ENCODE measurements around the gene TBKBP1. TPM values are rescaled to one million over a fixed set of nuclear protein-coding genes. Genes with fewer than 3 reads are reported as not detected.

The TBKBP1 gene
- total and polyA plus RNA-seq, 2 of the 4 experiments (the other 2 are of a cell fraction): 3.4 to 8.5 TPM

GRCh38 chr17:47742319-47743181 lies 48.6 kb downstream of the TBKBP1 start:
- peak; percentile 36 for TF ChIP-seq CTCF (conservative IDR thresholded peaks at IDR 0.05; ENCODE audit: low read depth, low read length)
- TF ChIP-seq SMC3 (IDR thresholded peaks at IDR 0.05; ENCODE audit: low read depth, low read length): no peak
- peak; percentile 41 for TF ChIP-seq RAD21 (IDR thresholded peaks at IDR 0.05; ENCODE audit: low read length)
- no peak for TF ChIP-seq BHLHE40 (IDR thresholded peaks at IDR 0.05; ENCODE audit: low read depth, low read length)
- H2AFZ ChIP-seq (replicated peaks; ENCODE audit: low read length, poor library complexity): no peak overlapping the region
- H3K4me1 ChIP-seq (ENCODE audit: control insufficient read depth, insufficient read depth, low read length): no peaks in the 10 kb centered on the region
- no peaks in the 10 kb centered on the region for H3K9me1 ChIP-seq (ENCODE audit: insufficient read depth, low read length)
- no peak overlapping the region for H3K9ac ChIP-seq (ENCODE audit: low read depth, low read length)
- no peak overlapping the region for H2BK20ac ChIP-seq (ENCODE audit: low read depth, low read length)
- peaks cover 6% of the 10 kb centered on the region for H3K9me3 ChIP-seq (ENCODE audit: control insufficient read depth, insufficient read depth, low read length)
- no peak overlapping the region for H2BK15ac ChIP-seq (ENCODE audit: low read depth, low read length)
- no peak overlapping the region for H3K23ac ChIP-seq (ENCODE audit: low read depth, low read length)
- H3K14ac ChIP-seq (replicated peaks; ENCODE audit: low read depth, low read length): no peak overlapping the region
- H3K36me3 ChIP-seq (ENCODE audit: control insufficient read depth, insufficient read depth, low read length): no peaks in the 10 kb centered on the region
- dilution Hi-C loops (cut with HindIII; ENCODE audit: low sequenced_read_pairs, unreplicated experiment) (no loop called here), intact Hi-C loops (cut with micrococcal nuclease) (no loop called here), in situ Hi-C loops (cut with MboI; ENCODE audit: low sequenced_read_pairs) (no loop called here)
- no peak overlapping the region for H3K4ac ChIP-seq (ENCODE audit: low read depth, low read length)
- no TSS peak for BruUV-seq (replicated peaks)
- DNase-seq (no peak), ATAC-seq (ENCODE audit: low read depth) (0 out of 2 replicates have a peak, but pooled peaks have one; percentile 46)
- no peak overlapping the region for H3K56ac ChIP-seq (ENCODE audit: extremely low read depth, insufficient read depth, low read length)
- no peak overlapping the region for H3K4me3 ChIP-seq (ENCODE audit: insufficient read depth, low read depth, low read length)
- ChIA-PET CTCF (interaction anchor here (0.6 to 0.9 kb wide), 3 partner anchors 10 to 348 kb away, joined by 3 to 5 read pairs (median 5); partner anchors contain the start of gene TBX21), POLR2A (ENCODE audit: unreplicated experiment) (no interaction called here)
- H3K27ac ChIP-seq (ENCODE audit: insufficient read depth, low read length): no peak overlapping the region
- H2BK5ac ChIP-seq (ENCODE audit: low read depth, low read length, poor library complexity, severe bottlenecking): no peak overlapping the region
- H3K79me1 ChIP-seq (ENCODE audit: low read depth in 1 of 2, low read length in 2 of 2): no peaks in the 10 kb centered on the region
- 23% methylated on average over 5 of the region's 26 CpGs; no CpG with 5 or more reads in 1 of the 2 experiments for WGBS, 2 experiments (ENCODE audit: extremely low coverage in 2 of 2, insufficient read length in 1 of 2)
- no peak overlapping the region for H4K5ac ChIP-seq (ENCODE audit: low read depth, low read length)
- no peak overlapping the region for H4K91ac ChIP-seq (ENCODE audit: insufficient read depth, low read depth, low read length)
- no peak overlapping the region for H3K4me2 ChIP-seq (ENCODE audit: low read depth, low read length)
- peak overlapping the region; percentile 42 for H2AK9ac ChIP-seq (replicated peaks; ENCODE audit: low read depth, low read length, poor library complexity)
- no peak overlapping the region for H3K18ac ChIP-seq (ENCODE audit: low read depth, low read length)
- no peak overlapping the region for H2BK120ac ChIP-seq (ENCODE audit: low read depth, low read length)
- no peaks in the 10 kb centered on the region; the same call in 1 of the 2 replicates for H4K20me1 ChIP-seq (ENCODE audit: insufficient read depth, low read length)
- H4K8ac ChIP-seq (ENCODE audit: low read depth in 2 of 2, low read length in 2 of 2): no peak overlapping the region
- peaks cover 56% of the 10 kb centered on the region for H3K27me3 ChIP-seq (ENCODE audit: control insufficient read depth, insufficient read depth, low read length)
- H2AK5ac ChIP-seq (ENCODE audit: low read depth, low read length): no peak overlapping the region

Measured in IMR-90 (cell line).